GM21390 (cell line): ENCODE results near the gene RPS25.
"Not testable (repeated sequence)": the region's sequence is repeated elsewhere in the genome, so short reads cannot be mapped to it uniquely, and the experiment has no call there.

Source experiments
- ATAC-seq: cut with Tn5 transposase; IDR thresholded peaks from one replicate; pipeline ENCODE4 v1.9.1; 2021; ENCODE audit not compliant: unreplicated experiment

Gene RPS25

GRCh38 chr11:119018074-119018938 lies at the start of gene RPS25, which contains the start of gene TRAPPC4:
RPS25 (minus strand) TSS chr11:119018343; CDS start chr11:119018284, 59 bp downstream.
TRAPPC4 (plus strand) TSS chr11:119018766; CDS start chr11:119018796, 30 bp downstream.
- peak; percentile 87 for ATAC-seq

DNA sequence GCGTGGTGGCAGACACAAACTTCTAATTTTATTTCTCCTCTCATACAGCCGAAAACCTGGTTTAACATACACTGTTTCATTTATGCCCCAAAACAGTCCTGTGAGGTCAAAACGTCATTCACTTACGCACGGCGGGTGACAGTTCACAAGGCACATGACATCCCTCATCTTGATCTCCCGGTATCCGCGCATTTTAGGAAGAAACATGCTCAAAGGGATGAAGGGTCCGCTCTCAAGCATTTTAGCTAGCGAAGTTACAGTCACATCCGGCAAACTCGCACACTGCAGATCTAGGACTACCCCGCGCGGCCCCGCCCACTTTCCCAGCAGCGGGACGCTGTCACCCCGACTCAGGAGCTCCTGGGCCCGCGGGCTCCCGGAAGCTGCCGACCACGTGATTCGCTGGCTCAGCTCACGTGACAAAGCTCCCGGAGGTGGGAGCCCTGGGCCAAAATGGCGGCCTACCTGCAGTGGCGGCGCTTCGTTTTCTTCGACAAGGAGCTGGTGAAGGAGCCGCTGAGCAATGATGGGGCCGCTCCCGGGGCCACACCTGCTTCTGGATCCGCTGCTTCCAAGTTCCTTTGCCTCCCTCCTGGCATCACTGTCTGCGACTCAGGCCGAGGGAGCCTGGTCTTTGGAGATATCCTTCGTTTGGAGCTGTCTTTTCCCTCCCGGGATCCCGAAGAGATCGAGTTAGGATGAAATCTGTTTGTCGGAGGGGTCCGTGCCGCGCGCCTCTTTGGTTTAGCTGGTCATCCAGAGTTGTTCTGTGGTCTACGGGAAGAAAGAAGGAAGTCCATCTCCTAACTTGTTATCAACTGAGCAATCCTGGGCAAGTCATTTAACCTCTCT lies 49.5 kb upstream of the RPS25 start, which contains the start of gene VPS11:
TSS of gene VPS11 (plus strand) at position 448 of the 852 bp plus-strand sequence. CDS start at position 454, 6 bp downstream.
- ATAC-seq = peak; percentile 85

DNA sequence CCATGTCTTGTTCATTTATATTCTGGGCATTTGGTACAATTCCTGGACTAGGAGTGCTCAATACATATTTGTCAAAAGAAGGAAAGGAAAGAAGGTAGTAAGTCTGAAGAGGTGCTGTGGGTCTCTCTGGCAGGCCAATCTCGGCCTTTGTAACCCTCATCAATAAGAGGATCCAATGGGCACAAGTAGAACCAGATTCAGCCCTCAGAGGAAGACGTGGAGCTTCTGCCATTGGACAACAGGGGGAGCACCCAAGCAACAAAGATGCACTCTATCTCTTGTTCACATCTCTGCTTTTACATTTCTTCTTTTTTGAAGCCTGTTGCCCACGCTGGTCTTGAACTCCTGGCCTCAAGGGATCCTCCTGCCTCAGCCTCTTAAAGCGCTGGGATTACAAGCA lies 47.2 kb upstream of the RPS25 start:
- ATAC-seq = no peak

- ATAC-seq = no peak
Observed at GRCh38 chr11:119062779-119063178, 44.6 kb upstream of the RPS25 start.

GRCh38 chr11:119061256-119061655 lies 43.1 kb upstream of the RPS25 start:
- ATAC-seq = no peak

DNA sequence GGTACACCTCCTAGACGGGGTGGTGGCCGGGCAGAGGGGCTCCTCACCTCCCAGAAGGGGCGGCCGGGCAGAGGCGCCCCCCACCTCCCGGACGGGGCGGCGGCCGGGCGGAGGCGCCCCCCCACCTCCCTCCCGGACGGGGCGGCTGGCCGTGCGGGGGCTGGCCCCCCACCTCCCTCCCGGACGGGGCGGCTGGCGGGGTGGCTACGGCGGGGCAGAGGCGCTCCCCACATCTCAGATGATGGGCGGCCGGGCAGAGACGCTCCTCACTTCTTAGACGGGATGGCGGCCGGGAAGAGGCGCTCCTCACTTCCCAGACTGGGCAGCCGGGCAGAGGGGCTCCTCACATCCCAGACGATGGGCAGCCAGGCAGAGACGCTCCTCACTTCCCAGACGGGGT lies 41.0 kb upstream of the RPS25 start:
- not testable (repeated sequence) for ATAC-seq

GRCh38 chr11:119057000-119057769 lies 39.0 kb upstream of the RPS25 start, which contains the start of gene HYOU1:
HYOU1 (minus strand) TSS chr11:119057205; CDS start chr11:119056160, 1,045 bp downstream.
- peak; percentile 94 for ATAC-seq

DNA sequence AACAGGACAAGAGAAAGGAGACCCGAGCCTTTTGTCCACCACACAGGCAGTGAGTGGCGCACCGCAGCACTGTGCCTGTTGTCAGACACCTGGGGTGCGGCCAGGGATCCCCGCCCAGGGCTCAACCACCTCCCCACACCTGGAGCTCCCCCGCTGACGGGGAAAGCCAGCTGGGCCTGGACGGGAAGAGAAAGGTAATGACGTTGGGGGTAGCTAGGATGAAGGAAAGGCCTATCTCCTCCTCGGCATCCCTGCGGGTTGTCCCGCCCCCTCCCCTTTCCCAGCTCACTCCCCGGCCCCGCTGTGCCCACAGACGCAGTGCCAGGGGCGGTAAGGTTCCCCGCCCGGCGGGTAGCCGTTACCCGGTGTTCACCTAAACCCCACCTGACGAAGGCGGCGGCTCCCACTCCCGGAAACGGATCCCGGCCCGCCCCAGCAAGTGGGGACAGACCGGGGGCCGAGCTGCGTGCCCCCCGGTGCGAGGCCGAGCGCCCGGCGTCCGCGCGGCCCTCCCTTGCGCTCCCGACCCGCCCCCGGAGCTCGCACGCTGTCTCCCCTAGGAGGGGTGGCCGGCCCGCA lies 38.4 kb upstream of the RPS25 start:
- peak; percentile 1 for ATAC-seq

DNA sequence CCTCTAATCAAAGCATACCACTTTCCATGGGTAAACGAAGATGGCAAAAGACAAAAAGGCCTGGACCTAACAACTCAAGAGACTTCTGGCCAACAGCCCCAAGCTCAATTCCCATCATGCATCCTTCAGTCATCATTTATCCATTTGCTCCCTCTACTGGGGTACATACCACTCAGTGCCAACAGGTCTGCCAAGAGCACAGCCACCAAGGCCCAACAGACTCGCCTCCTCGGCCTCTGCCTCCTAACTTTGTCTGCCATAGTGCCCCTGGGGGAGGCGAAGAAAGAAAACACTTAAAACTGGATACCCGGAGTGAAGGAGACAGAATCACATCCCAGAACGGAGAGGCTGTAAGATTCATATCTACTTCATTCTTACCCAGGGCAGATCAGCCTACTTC lies 37.8 kb upstream of the RPS25 start:
- ATAC-seq = no peak

GRCh38 chr11:119054418-119054817 lies 36.3 kb upstream of the RPS25 start:
- ATAC-seq = no peak

GRCh38 chr11:119052163-119052814 lies 34.1 kb upstream of the RPS25 start:
- ATAC-seq = no peak

DNA sequence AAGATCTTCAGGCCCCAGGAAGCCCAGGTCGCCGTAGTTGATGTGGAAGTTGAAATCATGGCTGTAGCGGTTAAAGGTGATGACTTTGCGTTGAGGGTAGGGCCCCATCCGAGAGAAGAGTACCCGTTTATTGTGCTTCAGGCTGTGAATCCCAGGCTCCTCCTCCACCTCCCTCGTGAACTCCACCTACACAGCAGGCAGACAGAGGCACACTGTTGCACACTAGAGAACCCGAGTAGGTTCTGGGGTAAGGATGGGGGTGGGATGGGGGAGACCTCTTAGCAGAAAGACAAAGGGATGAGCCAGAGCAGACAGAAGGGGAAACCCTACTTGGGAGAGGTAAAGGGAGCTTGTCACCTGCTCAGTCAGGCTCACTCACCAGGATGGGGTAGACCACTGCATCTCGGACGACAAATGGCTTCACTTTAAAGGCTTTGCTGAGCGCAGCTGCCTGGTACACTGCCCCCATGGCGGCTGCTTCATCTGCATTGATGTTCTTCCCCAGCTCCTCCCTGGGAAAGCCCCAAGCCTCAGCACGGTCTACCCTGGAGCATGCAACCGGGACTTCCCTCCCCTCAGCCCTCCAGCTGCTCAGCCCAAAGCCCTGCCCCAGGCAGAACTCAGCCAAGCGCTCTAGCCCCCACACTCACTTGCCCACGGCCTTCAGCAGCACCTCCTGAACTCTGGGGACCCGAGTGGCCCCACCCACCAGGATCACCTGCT lies 33.5 kb upstream of the RPS25 start:
- no peak for ATAC-seq

- no peak for ATAC-seq
Observed at GRCh38 chr11:119049081-119049480, 30.9 kb upstream of the RPS25 start.

DNA sequence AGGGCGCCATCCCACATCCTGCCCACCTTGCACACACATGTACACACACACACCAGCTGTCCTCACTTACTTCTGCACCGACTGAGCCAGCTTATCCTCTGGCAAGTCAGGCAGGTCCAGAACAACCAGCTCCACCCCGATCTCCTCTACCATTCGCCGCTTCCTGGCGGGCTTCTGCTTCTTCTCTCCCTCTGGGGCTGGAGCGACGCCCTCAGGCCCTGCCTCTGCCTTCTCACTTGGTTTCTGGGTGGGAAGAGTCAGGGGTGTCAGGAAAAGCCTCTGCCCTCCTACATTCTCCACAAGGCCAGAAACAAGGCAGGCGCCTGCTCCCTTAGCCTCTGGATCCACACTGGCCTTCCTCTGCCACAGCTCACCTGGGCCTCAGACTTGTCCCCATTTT lies 30.5 kb upstream of the RPS25 start:
- no peak for ATAC-seq

GRCh38 chr11:119047205-119047604 lies 29.1 kb upstream of the RPS25 start:
- no peak for ATAC-seq

DNA sequence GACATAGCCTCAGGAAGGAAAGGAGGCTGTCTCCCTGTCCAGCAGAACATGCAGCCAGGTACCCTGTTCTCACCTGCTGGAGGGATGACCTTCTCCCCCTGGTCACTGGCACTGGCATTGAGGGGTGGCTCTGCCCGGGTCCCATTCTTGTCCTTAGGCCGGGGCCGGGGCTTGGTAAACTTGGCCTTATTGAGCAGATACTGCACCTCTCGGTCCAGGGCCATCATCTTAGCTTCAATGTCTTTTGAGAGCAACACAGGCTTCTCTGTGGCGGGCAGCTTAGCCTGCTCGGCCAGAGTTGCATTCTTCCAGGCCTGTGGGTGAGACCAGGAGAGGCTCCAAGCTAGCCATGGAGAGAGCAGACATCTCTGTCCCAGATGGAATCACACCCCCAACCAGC lies 28.3 kb upstream of the RPS25 start:
- ATAC-seq = no peak

DNA sequence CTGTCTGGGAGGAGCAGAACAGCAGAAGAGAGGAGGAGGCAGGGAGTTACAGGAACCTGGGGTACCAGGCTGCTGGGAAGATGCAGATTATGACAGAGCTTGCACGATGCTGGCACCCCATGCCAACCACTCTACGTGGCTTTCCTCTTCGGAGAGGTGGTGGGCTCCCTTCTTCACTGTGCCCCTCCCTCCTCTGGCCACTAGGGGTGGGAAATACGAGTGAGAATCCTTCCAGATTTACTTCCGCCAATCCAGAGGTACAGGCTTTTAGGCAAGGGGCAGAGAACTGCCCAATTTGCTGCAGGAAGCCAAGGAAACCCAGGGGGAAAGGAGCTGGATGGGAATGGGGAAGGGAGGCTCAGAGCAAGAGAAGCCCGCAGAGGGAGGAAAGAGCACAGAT lies 26.6 kb upstream of the RPS25 start:
- no peak for ATAC-seq

DNA sequence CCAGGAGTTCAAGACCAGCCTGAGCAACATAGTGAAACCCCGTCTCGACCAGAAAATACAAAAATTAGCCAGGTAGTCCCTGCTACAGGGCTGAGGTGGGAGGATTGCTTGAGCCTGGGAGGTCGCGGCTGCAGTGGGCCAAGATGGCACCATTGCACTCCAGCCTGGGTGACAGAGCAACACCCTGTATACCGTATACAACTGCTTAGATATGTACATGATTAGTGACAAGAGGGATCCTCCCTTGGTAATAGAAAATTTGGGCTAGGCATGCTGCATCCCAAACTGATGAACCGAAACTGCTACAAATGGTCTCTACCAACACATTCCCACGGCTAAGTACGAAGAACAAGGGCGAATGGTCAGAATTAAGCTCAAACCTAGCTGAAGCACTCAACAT lies 24.8 kb upstream of the RPS25 start:
- no peak for ATAC-seq

GRCh38 chr11:119041821-119042514 lies 23.8 kb upstream of the RPS25 start:
- ATAC-seq = no peak
